Astrocyte of the cerebellum (primary cell): ENCODE measurements around the gene METTL24.

Experiments
- DNase-seq: peaks from one replicate; pipeline ENCODE4 v3.0.0-alpha.2; 2011; ENCODE audit warnings: low read depth
- H3K4me3 ChIP-seq: 2 replicates; pipeline ENCODE4 v1.5.1; 2011; ENCODE audit warnings: mild to moderate bottlenecking, low read depth, low read length, moderate library complexity
- CTCF ChIP-seq: IDR thresholded peaks from 2 replicates; pipeline ENCODE4 v1.5.1; 2012; ENCODE audit warnings: low read length, low read depth, moderate library complexity, mild to moderate bottlenecking; ENCODE audit errors: missing control alignments
- in situ Hi-C: cut with HindIII; loops from 2 replicates; pipeline ENCODE4 v1.10.0; 2017; ENCODE audit warnings: low sequenced_read_pairs

The METTL24 gene

GRCh38 chr6:110327391-110327790 is 30.8 kb downstream of the METTL24 start:
- no peak for DNase-seq
- in situ Hi-C loops, result no loop called here
- no peak overlapping the region for H3K4me3 ChIP-seq
- no peak for TF ChIP-seq CTCF

GRCh38 chr6:110326609-110327008 is 31.5 kb downstream of the METTL24 start:
- no peak overlapping the region for H3K4me3 ChIP-seq
- in situ Hi-C loops, result no loop called here
- no peak for DNase-seq
- TF ChIP-seq CTCF, result no peak

GRCh38 chr6:110326057-110326456 is 32.1 kb downstream of the METTL24 start:
- TF ChIP-seq CTCF, result no peak
- no peak overlapping the region for H3K4me3 ChIP-seq
- DNase-seq, result no peak
- in situ Hi-C loops, result no loop called here

GRCh38 chr6:110325197-110325596 is 33.0 kb downstream of the METTL24 start:
- no peak for TF ChIP-seq CTCF
- in situ Hi-C loops, result no loop called here
- H3K4me3 ChIP-seq, result no peak overlapping the region
- peak; percentile 3 for DNase-seq

- H3K4me3 ChIP-seq, result no peak overlapping the region
- no peak for TF ChIP-seq CTCF
- in situ Hi-C loops, result no loop called here
- no peak for DNase-seq
Observed at GRCh38 chr6:110324548-110324947, 33.6 kb downstream of the METTL24 start.

- H3K4me3 ChIP-seq, result no peak overlapping the region
- DNase-seq, result no peak
- in situ Hi-C loops, result no loop called here
- TF ChIP-seq CTCF, result no peak
Observed at GRCh38 chr6:110323258-110323657, 34.9 kb downstream of the METTL24 start.

GRCh38 chr6:110322874-110323242 is 35.3 kb downstream of the METTL24 start:
- H3K4me3 ChIP-seq, result no peak overlapping the region
- no peak for DNase-seq
- in situ Hi-C loops, result no loop called here
- no peak for TF ChIP-seq CTCF
